ENCODE results near the gene RANBP9. TPM values are rescaled to one million over a fixed set of nuclear protein-coding genes. Genes with fewer than 3 reads are reported as not detected.

RANBP9 gene
- total and polyA plus RNA-seq, 9 of the 15 experiments (the other 6 are each of a cell fraction or from before 2014, with no cell fraction given), result 27.5 to 130 (median 61.5) TPM

DNA sequence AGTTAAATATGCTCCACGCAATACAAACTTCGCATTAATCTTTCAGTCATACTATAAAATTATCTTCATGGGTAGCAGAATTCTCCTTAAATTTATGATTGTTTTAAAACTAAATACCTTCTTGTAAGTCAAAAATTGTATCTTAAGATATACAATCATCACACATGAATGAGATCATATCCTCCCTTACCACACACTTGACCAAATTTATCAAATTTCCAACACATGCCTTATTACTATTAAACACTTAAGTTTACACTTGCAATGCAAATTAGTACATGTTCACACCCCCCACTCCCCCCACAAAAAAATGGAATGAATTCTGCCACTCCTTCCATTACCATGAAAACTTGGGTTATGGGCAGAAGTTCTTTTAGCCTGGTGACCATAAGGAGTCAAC lies 13.8 kb downstream of the RANBP9 start:
- ChIA-PET POLR2A (interaction anchor here (0.8 to 3.9 kb wide), 4 partner anchors 9 to 67 kb away, joined by 3 to 28 read pairs (median 5); partner anchors contain the start of gene RANBP9), CTCF (ENCODE audit: low intra/inter-chr PET ratio) (no interaction called here)
- H4K20me1 ChIP-seq (replicated peaks; ENCODE audit: control insufficient read depth, insufficient read depth, low read length), result peaks cover 15% of the 10 kb centered on the region; the same call in 1 of the 2 replicates
- H3K79me2 ChIP-seq (ENCODE audit: control insufficient read depth, insufficient read depth, low read length), result peaks cover 98% of the 10 kb centered on the region
- H3K36me3 ChIP-seq (ENCODE audit: control insufficient read depth, insufficient read depth, low read length), result peaks cover 60% of the 10 kb centered on the region
- intact Hi-C loops (cut with micrococcal nuclease), result no loop called here
- H3K4me3 ChIP-seq, result no peak overlapping the region
- ATAC-seq (no peak), DNase-seq (ENCODE audit: extremely low read depth in 1 of 4, low spot score in 3 of 4) (no peak), FAIRE-seq (no peak)
- no peaks in the 10 kb centered on the region for H3K27me3 ChIP-seq (ENCODE audit: control insufficient read depth in 2 of 2, insufficient read depth in 2 of 2, low read length in 2 of 2)
- H3K4me2 ChIP-seq (ENCODE audit: insufficient read depth, low read length), result no peak overlapping the region
- 93% methylated on average over 2 of the region's 2 CpGs for WGBS (ENCODE audit: insufficient coverage, low coverage, missing lambda C conversion rate)
- no TSS peak for BruUV-seq (replicated peaks)
- H3K9ac ChIP-seq (ENCODE audit: insufficient read depth in 1 of 2, low read depth in 2 of 2, low read length in 2 of 2), result no peak overlapping the region
- in situ Hi-C loops (cut with MboI), result no loop called here
- H3K9me3 ChIP-seq (replicated peaks; ENCODE audit: control insufficient read depth, insufficient read depth, low read depth, low read length), result no peaks in the 10 kb centered on the region
- no peak overlapping the region for H3K27ac ChIP-seq (ENCODE audit: extremely low read depth, low read depth, low read length)
- H3K4me1 ChIP-seq (replicated peaks in 1 of 2; ENCODE audit: control insufficient read depth in 2 of 2, insufficient read depth in 2 of 2, low read length in 2 of 2), result peaks cover under 1 to 50% of the 10 kb centered on the region in 2 experiments; a peak in 4 of 5 replicates
- H2AFZ ChIP-seq (ENCODE audit: low read depth, low read length), result no peak overlapping the region
- no peaks in the 10 kb centered on the region for H3K9me1 ChIP-seq (ENCODE audit: control insufficient read depth, insufficient read depth, low read length)
- TF ChIP-seq CHCHD3 (CRISPR knock-in tag; IDR thresholded peaks at IDR 0.05) (no peak), RAD51 (IDR thresholded peaks at IDR 0.05; ENCODE audit: borderline replicate concordance, low read depth) (no peak), GTF2F1 (IDR thresholded peaks at IDR 0.05; ENCODE audit: low read depth, low read length) (no peak), YY1 (IDR thresholded peaks at IDR 0.05; ENCODE audit: borderline replicate concordance in 1 of 3, control insufficient read depth in 1 of 3, extremely low read depth in 1 of 3, insufficient read depth in 3 of 3, insufficient read length in 1 of 3, insufficient replicate concordance in 2 of 3, low read depth in 1 of 3, low read length in 2 of 3) (no peak)
- TF ChIP-seq, protein P1, sequence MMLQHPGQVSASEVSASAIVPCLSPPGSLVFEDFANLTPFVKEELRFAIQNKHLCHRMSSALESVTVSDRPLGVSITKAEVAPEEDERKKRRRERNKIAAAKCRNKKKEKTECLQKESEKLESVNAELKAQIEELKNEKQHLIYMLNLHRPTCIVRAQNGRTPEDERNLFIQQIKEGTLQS (IDR thresholded peaks at IDR 0.05), result peak; percentile 21; the same call in 1 of the 2 replicates
- TF ChIP-seq, protein P1 (CRISPR knock-in tag; conservative IDR thresholded peaks at IDR 0.05), result no peak
- TF ChIP-seq, protein P2, sequence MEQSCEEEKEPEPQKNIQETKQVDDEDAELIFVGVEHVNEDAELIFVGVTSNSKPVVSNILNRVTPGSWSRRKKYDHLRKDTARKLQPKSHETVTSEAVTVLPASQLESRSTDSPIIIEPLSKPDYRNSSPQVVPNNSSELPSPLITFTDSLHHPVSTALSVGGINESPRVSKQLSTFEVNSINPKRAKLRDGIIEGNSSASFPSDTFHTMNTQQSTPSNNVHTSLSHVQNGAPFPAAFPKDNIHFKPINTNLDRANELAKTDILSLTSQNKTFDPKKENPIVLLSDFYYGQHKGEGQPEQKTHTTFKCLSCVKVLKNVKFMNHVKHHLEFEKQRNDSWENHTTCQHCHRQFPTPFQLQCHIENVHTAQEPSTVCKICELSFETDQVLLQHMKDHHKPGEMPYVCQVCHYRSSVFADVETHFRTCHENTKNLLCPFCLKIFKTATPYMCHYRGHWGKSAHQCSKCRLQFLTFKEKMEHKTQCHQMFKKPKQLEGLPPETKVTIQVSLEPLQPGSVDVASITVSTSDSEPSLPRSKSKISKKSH (CRISPR knock-in tag; IDR thresholded peaks at IDR 0.05), result no peak

Data from K562 (cell line).